OCI-LY3 (cell line): ENCODE measurements around the gene TCF3.

ENCODE experiments used
- CTCF ChIP-seq: fragments of 200-600, 300-600 bp; sonication (generic); IDR thresholded peaks from 2 replicates; pipeline ENCODE4 v1.5.1; 2014; ENCODE audit warnings: antibody characterized with exemption, low read length, low read depth
- EZH2phosphoT487 ChIP-seq: fragments of 200-600 bp; shearing (Covaris generic); IDR thresholded peaks from 2 replicates; pipeline ENCODE4 v1.6.1; 2018; ENCODE audit warnings: antibody characterized with exemption, mixed run types, low read depth

GRCh38 chr19:1690699-1691307 is 38.4 kb upstream of the TCF3 start:
- TF ChIP-seq CTCF (no peak), EZH2phosphoT487 (no peak)
